ENCODE measurements around the gene SHCBP1. TPM values are rescaled to one million over a fixed set of nuclear protein-coding genes. Genes with fewer than 3 reads are reported as not detected.
A peak's percentile ranks its signal among the peaks of the same experiment; 100 is the strongest.

SHCBP1 gene
- total and polyA plus RNA-seq, 2 of the 13 experiments (the other 11 are each of a cell fraction or from before 2014, with no cell fraction given), result 15.7 to 33.0 TPM

GRCh38 chr16:46621006-46621933 lies at the start of gene SHCBP1 (continued):
- TF ChIP-seq, protein P1, sequence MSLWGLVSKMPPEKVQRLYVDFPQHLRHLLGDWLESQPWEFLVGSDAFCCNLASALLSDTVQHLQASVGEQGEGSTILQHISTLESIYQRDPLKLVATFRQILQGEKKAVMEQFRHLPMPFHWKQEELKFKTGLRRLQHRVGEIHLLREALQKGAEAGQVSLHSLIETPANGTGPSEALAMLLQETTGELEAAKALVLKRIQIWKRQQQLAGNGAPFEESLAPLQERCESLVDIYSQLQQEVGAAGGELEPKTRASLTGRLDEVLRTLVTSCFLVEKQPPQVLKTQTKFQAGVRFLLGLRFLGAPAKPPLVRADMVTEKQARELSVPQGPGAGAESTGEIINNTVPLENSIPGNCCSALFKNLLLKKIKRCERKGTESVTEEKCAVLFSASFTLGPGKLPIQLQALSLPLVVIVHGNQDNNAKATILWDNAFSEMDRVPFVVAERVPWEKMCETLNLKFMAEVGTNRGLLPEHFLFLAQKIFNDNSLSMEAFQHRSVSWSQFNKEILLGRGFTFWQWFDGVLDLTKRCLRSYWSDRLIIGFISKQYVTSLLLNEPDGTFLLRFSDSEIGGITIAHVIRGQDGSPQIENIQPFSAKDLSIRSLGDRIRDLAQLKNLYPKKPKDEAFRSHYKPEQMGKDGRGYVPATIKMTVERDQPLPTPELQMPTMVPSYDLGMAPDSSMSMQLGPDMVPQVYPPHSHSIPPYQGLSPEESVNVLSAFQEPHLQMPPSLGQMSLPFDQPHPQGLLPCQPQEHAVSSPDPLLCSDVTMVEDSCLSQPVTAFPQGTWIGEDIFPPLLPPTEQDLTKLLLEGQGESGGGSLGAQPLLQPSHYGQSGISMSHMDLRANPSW (CRISPR knock-in tag; IDR thresholded peaks at IDR 0.05; ENCODE audit: borderline replicate concordance), result no peak
- TF ChIP-seq TP53 (CRISPR knock-in tag; conservative IDR thresholded peaks at IDR 0.05) (no peak), ATF4 (CRISPR knock-in tag; IDR thresholded peaks at IDR 0.05) (peak in 1 of 2 experiments; percentile 40; a peak in 1 of 4 replicates), ZNF367 (CRISPR knock-in tag; IDR thresholded peaks at IDR 0.05; ENCODE audit: borderline replicate concordance) (0 out of 2 replicates have a peak, but pooled peaks have one; percentile 65), ZNF441 (CRISPR knock-in tag; IDR thresholded peaks at IDR 0.05; ENCODE audit: borderline replicate concordance) (no peak), PHF20 (CRISPR knock-in tag; IDR thresholded peaks at IDR 0.05) (peak; percentile 50; the same call in 1 of the 2 replicates), BHLHE40 (IDR thresholded peaks at IDR 0.05; ENCODE audit: low read length) (no peak), KLF15 (CRISPR knock-in tag; IDR thresholded peaks at IDR 0.05; ENCODE audit: borderline replicate concordance) (no peak), PHB2 (IDR thresholded peaks at IDR 0.05; ENCODE audit: partially characterized antibody) (no peak)
- TF ChIP-seq, protein P2, sequence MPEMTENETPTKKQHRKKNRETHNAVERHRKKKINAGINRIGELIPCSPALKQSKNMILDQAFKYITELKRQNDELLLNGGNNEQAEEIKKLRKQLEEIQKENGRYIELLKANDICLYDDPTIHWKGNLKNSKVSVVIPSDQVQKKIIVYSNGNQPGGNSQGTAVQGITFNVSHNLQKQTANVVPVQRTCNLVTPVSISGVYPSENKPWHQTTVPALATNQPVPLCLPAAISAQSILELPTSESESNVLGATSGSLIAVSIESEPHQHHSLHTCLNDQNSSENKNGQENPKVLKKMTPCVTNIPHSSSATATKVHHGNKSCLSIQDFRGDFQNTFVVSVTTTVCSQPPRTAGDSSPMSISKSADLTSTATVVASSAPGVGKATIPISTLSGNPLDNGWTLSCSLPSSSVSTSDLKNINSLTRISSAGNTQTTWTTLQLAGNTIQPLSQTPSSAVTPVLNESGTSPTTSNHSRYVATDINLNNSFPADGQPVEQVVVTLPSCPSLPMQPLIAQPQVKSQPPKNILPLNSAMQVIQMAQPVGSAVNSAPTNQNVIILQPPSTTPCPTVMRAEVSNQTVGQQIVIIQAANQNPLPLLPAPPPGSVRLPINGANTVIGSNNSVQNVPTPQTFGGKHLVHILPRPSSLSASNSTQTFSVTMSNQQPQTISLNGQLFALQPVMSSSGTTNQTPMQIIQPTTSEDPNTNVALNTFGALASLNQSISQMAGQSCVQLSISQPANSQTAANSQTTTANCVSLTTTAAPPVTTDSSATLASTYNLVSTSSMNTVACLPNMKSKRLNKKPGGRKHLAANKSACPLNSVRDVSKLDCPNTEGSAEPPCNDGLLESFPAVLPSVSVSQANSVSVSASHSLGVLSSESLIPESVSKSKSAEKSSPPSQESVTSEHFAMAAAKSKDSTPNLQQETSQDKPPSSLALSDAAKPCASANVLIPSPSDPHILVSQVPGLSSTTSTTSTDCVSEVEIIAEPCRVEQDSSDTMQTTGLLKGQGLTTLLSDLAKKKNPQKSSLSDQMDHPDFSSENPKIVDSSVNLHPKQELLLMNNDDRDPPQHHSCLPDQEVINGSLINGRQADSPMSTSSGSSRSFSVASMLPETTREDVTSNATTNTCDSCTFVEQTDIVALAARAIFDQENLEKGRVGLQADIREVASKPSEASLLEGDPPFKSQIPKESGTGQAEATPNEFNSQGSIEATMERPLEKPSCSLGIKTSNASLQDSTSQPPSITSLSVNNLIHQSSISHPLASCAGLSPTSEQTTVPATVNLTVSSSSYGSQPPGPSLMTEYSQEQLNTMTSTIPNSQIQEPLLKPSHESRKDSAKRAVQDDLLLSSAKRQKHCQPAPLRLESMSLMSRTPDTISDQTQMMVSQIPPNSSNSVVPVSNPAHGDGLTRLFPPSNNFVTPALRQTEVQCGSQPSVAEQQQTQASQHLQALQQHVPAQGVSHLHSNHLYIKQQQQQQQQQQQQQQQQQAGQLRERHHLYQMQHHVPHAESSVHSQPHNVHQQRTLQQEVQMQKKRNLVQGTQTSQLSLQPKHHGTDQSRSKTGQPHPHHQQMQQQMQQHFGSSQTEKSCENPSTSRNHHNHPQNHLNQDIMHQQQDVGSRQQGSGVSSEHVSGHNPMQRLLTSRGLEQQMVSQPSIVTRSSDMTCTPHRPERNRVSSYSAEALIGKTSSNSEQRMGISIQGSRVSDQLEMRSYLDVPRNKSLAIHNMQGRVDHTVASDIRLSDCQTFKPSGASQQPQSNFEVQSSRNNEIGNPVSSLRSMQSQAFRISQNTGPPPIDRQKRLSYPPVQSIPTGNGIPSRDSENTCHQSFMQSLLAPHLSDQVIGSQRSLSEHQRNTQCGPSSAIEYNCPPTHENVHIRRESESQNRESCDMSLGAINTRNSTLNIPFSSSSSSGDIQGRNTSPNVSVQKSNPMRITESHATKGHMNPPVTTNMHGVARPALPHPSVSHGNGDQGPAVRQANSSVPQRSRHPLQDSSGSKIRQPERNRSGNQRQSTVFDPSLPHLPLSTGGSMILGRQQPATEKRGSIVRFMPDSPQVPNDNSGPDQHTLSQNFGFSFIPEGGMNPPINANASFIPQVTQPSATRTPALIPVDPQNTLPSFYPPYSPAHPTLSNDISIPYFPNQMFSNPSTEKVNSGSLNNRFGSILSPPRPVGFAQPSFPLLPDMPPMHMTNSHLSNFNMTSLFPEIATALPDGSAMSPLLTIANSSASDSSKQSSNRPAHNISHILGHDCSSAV (CRISPR knock-in tag; IDR thresholded peaks at IDR 0.05; ENCODE audit: borderline replicate concordance), result no peak
- TF ChIP-seq, protein P3, sequence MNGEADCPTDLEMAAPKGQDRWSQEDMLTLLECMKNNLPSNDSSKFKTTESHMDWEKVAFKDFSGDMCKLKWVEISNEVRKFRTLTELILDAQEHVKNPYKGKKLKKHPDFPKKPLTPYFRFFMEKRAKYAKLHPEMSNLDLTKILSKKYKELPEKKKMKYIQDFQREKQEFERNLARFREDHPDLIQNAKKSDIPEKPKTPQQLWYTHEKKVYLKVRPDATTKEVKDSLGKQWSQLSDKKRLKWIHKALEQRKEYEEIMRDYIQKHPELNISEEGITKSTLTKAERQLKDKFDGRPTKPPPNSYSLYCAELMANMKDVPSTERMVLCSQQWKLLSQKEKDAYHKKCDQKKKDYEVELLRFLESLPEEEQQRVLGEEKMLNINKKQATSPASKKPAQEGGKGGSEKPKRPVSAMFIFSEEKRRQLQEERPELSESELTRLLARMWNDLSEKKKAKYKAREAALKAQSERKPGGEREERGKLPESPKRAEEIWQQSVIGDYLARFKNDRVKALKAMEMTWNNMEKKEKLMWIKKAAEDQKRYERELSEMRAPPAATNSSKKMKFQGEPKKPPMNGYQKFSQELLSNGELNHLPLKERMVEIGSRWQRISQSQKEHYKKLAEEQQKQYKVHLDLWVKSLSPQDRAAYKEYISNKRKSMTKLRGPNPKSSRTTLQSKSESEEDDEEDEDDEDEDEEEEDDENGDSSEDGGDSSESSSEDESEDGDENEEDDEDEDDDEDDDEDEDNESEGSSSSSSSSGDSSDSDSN (CRISPR knock-in tag; IDR thresholded peaks at IDR 0.05), result peak; percentile 59; the same call in 1 of the 2 replicates
- TF ChIP-seq, protein P4, sequence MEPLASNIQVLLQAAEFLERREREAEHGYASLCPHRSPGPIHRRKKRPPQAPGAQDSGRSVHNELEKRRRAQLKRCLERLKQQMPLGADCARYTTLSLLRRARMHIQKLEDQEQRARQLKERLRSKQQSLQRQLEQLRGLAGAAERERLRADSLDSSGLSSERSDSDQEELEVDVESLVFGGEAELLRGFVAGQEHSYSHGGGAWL (CRISPR knock-in tag; IDR thresholded peaks at IDR 0.05), result peak; percentile 72; the same call in 1 of the 2 replicates

All from HepG2 (cell line).